HCT116 (cell line): ENCODE results near the gene NAPA. TPM values are rescaled to one million over a fixed set of nuclear protein-coding genes. Genes with fewer than 3 reads are reported as not detected.

ENCODE experiments used
- ATAC-seq: fragments of 200-7000 bp; cut with Tn5 transposase; 2 replicates; pipeline ENCODE4 v1.9.1; 2020; ENCODE audit warnings: mild to moderate bottlenecking, moderate library complexity
- BruUV-seq: library from RNA; stranded (reverse); fragments of 400-500 nt; replicated peaks from 2 replicates; lab custom pipeline; 2021; lab: Mats Ljungman, UMichigan
- CTCF ChIA-PET: fragments of 300-600 bp; sonication (Branson Sonifier 250); formaldehyde crosslinking; loops from one replicate; lab custom pipeline; 2021; ENCODE audit warnings: antibody characterized with exemption; lab: Charles Lee
- POLR2A ChIA-PET: fragments of 300-600, 350-600 bp; sonication (Branson Sonifier 250); formaldehyde crosslinking; loops from one replicate; lab custom pipeline; 2021; ENCODE audit warnings: antibody characterized with exemption; lab: Charles Lee
- RAD21 ChIA-PET, 2 experiments: fragments of 300-600 bp; sonication (Branson Sonifier 250); formaldehyde crosslinking; loops; one replicate each; lab custom pipeline; 2023; ENCODE audit warnings: low total read pairs in 2 of 2; ENCODE audit not compliant: uncharacterized antibody in 2 of 2, unreplicated experiment in 2 of 2, low non-redundant PET in 1 of 2; lab: Charles Lee
- DNase-seq: peaks from one replicate; pipeline ENCODE4 v3.0.0-alpha.2; 2010; ENCODE audit warnings: low read depth, low spot score
- H2AFZ ChIP-seq: fragments of 200-600 bp; shearing (Covaris generic), sonication (generic); 2 replicates; pipeline ENCODE4 v1.6.1; 2017; ENCODE audit warnings: low read depth, mixed run types, mixed read lengths, antibody characterized with exemption, low read length; ENCODE audit not compliant: poor library complexity, severe bottlenecking
- H3K27ac ChIP-seq: 2 replicates; pipeline ENCODE4 v1.5.1; 2012; ENCODE audit warnings: low read depth, low read length
- H3K27me3 ChIP-seq: fragments of 200-600 bp; sonication (generic); 2 replicates; pipeline ENCODE4 v1.6.1; 2016; ENCODE audit warnings: mixed run types, low read length, mixed read lengths; ENCODE audit not compliant: insufficient read depth
- H3K36me3 ChIP-seq, 2 experiments: fragments of 200-500 bp in 1 of 2; fragments of 200-600 bp in 1 of 2; sonication (Bioruptor generic) in 1 of 2; sonication (generic) in 1 of 2; 2 replicates each; pipeline versions ENCODE4 v1.5.1 to v1.6.1; 2014 to 2016; ENCODE audit warnings: low read length in 2 of 2, inconsistent platforms in 1 of 2, mixed read lengths in 1 of 2, mixed run types in 1 of 2; ENCODE audit not compliant: insufficient read depth in 2 of 2, control insufficient read depth in 1 of 2
- H3K4me1 ChIP-seq, 2 experiments: fragments of 200-600 bp in 1 of 2; sonication (generic) in 1 of 2; 2 replicates each; pipeline versions ENCODE4 v1.5.1 to v1.6.1; 2012 to 2017; ENCODE audit warnings: low read length in 2 of 2, inconsistent platforms in 1 of 2, mild to moderate bottlenecking in 1 of 2, mixed read lengths in 1 of 2, mixed run types in 1 of 2, moderate library complexity in 1 of 2; ENCODE audit not compliant: insufficient read depth in 2 of 2, control insufficient read depth in 1 of 2
- H3K4me2 ChIP-seq: fragments of 200-600 bp; sonication (generic); 2 replicates; pipeline ENCODE4 v1.6.1; 2017; ENCODE audit warnings: mixed run types, low read length, mixed read lengths
- H3K4me3 ChIP-seq, 2 experiments: fragments of 200-600 bp in 1 of 2; sonication (generic) in 1 of 2; replicated peaks in 1 of 2; 2 replicates each; pipeline ENCODE4 v1.5.1; 2011 to 2016; ENCODE audit warnings: low read length in 2 of 2, control low read depth in 1 of 2, low read depth in 1 of 2, mild to moderate bottlenecking in 1 of 2, mixed read lengths in 1 of 2, mixed run types in 1 of 2
- H3K79me2 ChIP-seq: fragments of 200-600 bp; sonication (generic); 2 replicates; pipeline ENCODE4 v1.6.1; 2017; ENCODE audit warnings: mild to moderate bottlenecking, mixed run types, low read length, moderate library complexity, mixed read lengths; ENCODE audit not compliant: insufficient read depth
- H3K9ac ChIP-seq: fragments of 200-600 bp; sonication (generic); 2 replicates; pipeline ENCODE4 v1.6.1; 2016; ENCODE audit warnings: low read length, mixed read lengths
- H3K9me2 ChIP-seq: fragments of 200-600 bp; sonication (generic), shearing (Covaris generic); 2 replicates; pipeline ENCODE4 v1.6.1; 2017; ENCODE audit warnings: mixed run types, mild to moderate bottlenecking, moderate library complexity; ENCODE audit not compliant: insufficient read depth
- H3K9me3 ChIP-seq, 2 experiments: fragments of 200-500 bp in 1 of 2; fragments of 200-600 bp in 1 of 2; sonication (Bioruptor generic) in 1 of 2; sonication (generic) in 1 of 2; 2 replicates each; pipeline ENCODE4 v1.6.1; 2014 to 2017; ENCODE audit warnings: low read length in 2 of 2, mixed read lengths in 2 of 2, inconsistent platforms in 1 of 2, low read depth in 1 of 2, mild to moderate bottlenecking in 1 of 2, mixed run types in 1 of 2, moderate library complexity in 1 of 2; ENCODE audit not compliant: control insufficient read depth in 1 of 2, insufficient read depth in 1 of 2
- H4K20me1 ChIP-seq: fragments of 200-600 bp; sonication (generic), shearing (Covaris generic); 2 replicates; pipeline ENCODE4 v1.6.1; 2017; ENCODE audit warnings: mixed run types, mild to moderate bottlenecking, moderate library complexity; ENCODE audit not compliant: insufficient read depth
- CBX3 ChIP-seq: IDR thresholded peaks from 2 replicates; pipeline ENCODE4 v1.6.1; 2012; ENCODE audit warnings: low read depth
- CTCF ChIP-seq, 3 experiments: fragments of 200-600 bp in 1 of 3; sonication (generic) in 1 of 3; IDR thresholded peaks in 2 of 3; conservative IDR thresholded peaks in 1 of 3; 2 replicates each; pipeline ENCODE4 v1.5.1; 2012 to 2017; ENCODE audit warnings: low read depth in 2 of 3, low read length in 2 of 3, antibody characterized with exemption in 1 of 3, borderline replicate concordance in 1 of 3, control low read depth in 1 of 3, mild to moderate bottlenecking in 1 of 3, mixed read lengths in 1 of 3, mixed run types in 1 of 3, moderate library complexity in 1 of 3; ENCODE audit not compliant: insufficient read depth in 1 of 3
- EGR1 ChIP-seq: IDR thresholded peaks from 2 replicates; pipeline ENCODE4 v1.6.1; 2012; ENCODE audit warnings: low read depth
- EZH2 ChIP-seq: fragments of 200-600 bp; sonication (generic); IDR thresholded peaks from 2 replicates; pipeline ENCODE4 v1.6.1; 2017; ENCODE audit warnings: antibody characterized with exemption, mixed run types
- EZH2phosphoT487 ChIP-seq: fragments of 200-600 bp; IDR thresholded peaks from 2 replicates; pipeline ENCODE4 v1.6.1; 2018; ENCODE audit warnings: antibody characterized with exemption, borderline replicate concordance
- JUND ChIP-seq: IDR thresholded peaks from 2 replicates; pipeline ENCODE4 v1.6.1; 2012
- MAX ChIP-seq: IDR thresholded peaks from 2 replicates; pipeline ENCODE4 v1.6.1; 2012
- RAD21 ChIP-seq: IDR thresholded peaks from 2 replicates; pipeline ENCODE4 v1.6.1; 2012; ENCODE audit warnings: low read depth, mild to moderate bottlenecking
- REST ChIP-seq: IDR thresholded peaks from 2 replicates; pipeline ENCODE4 v1.6.1; 2012; ENCODE audit warnings: low read depth
- SP1 ChIP-seq: IDR thresholded peaks from 2 replicates; pipeline ENCODE4 v1.6.1; 2012; ENCODE audit warnings: low read depth
- SRF ChIP-seq: IDR thresholded peaks from 2 replicates; pipeline ENCODE4 v1.6.1; 2012; ENCODE audit warnings: low read depth
- TCF7L2 ChIP-seq: IDR thresholded peaks from 2 replicates; pipeline ENCODE4 v1.7.0; 2011; ENCODE audit warnings: borderline replicate concordance, inconsistent platforms; ENCODE audit not compliant: insufficient read depth, insufficient read length; ENCODE audit errors: extremely low read depth
- ZBTB33 ChIP-seq: IDR thresholded peaks from 2 replicates; pipeline ENCODE4 v1.6.1; 2011; ENCODE audit warnings: mild to moderate bottlenecking, low read length, moderate library complexity; ENCODE audit not compliant: insufficient replicate concordance; ENCODE audit errors: extremely low read depth
- ZNF274 ChIP-seq: fragments of 200-500 bp; sonication (Bioruptor generic); IDR thresholded peaks from 2 replicates; pipeline ENCODE4 v1.6.1; 2014; ENCODE audit warnings: mild to moderate bottlenecking, low read depth, low read length, inconsistent platforms
- intact Hi-C: fragments of 100-400 bp; cut with micrococcal nuclease; formaldehyde crosslinking; loops from 2 replicates; pipeline ENCODE4 v1.10.0; 2022
- total RNA-seq: library from RNA; stranded (reverse); gene quantifications from one replicate; pipeline ENCODE4 v1.2.1, GENCODE V29; 2021; ENCODE audit not compliant: unreplicated experiment

NAPA gene
- total RNA-seq, 1 experiment from 2014 or later: 58.8 TPM

- TF ChIP-seq CTCF (IDR thresholded peaks at IDR 0.05 in 2 of 3, conservative IDR thresholded peaks at IDR 0.05 in 1 of 3; ENCODE audit: borderline replicate concordance in 1 of 3, insufficient read depth in 1 of 3, low read depth in 2 of 3, low read length in 2 of 3): no peak
- TF ChIP-seq JUND: no peak
- TF ChIP-seq RAD21: no peak
Measured at GRCh38 chr19:47494211-47494547, 20.7 kb downstream of the NAPA start (continued).

GRCh38 chr19:47493378-47494210 lies 21.3 kb downstream of the NAPA start:
- no peak for ATAC-seq
- H3K4me1 ChIP-seq: 0 out of 4 replicates have a peak, but pooled peaks cover 0 to 5% of the 10 kb centered on the region in 2 experiments
- ChIA-PET RAD21 (no interaction called here), POLR2A (no interaction called here), CTCF (interaction anchor here (1.1 kb wide), 1 partner anchor 10 kb away, joined by 3 read pairs; the partner anchor contains the start of gene KPTN)
- no peaks in the 10 kb centered on the region for H3K79me2 ChIP-seq
- intact Hi-C loops: no loop called here
- no peak overlapping the region for H3K27ac ChIP-seq
- no peak overlapping the region for H3K4me2 ChIP-seq
- H3K9me3 ChIP-seq: no peaks in the 10 kb centered on the region
- H3K36me3 ChIP-seq: peaks cover 2 to 5% of the 10 kb centered on the region in 2 experiments; a peak in 1 of 4 replicates
- no peak overlapping the region for H3K9ac ChIP-seq
- DNase-seq: no peak
- no peaks in the 10 kb centered on the region for H3K9me2 ChIP-seq
- no TSS peak for BruUV-seq
- H4K20me1 ChIP-seq: no peaks in the 10 kb centered on the region
- H2AFZ ChIP-seq: no peak overlapping the region
- no peaks in the 10 kb centered on the region for H3K27me3 ChIP-seq
- no peak overlapping the region for H3K4me3 ChIP-seq
- TF ChIP-seq MAX (no peak), SP1 (no peak), TCF7L2 (no peak), ZNF274 (no peak), EGR1 (no peak), SRF (no peak), CBX3 (no peak), EZH2 (no peak), EZH2phosphoT487 (no peak), REST (no peak), ZBTB33 (no peak)
